Measurements from ENCODE around the gene ARHGAP1.

ARHGAP1 gene

DNA sequence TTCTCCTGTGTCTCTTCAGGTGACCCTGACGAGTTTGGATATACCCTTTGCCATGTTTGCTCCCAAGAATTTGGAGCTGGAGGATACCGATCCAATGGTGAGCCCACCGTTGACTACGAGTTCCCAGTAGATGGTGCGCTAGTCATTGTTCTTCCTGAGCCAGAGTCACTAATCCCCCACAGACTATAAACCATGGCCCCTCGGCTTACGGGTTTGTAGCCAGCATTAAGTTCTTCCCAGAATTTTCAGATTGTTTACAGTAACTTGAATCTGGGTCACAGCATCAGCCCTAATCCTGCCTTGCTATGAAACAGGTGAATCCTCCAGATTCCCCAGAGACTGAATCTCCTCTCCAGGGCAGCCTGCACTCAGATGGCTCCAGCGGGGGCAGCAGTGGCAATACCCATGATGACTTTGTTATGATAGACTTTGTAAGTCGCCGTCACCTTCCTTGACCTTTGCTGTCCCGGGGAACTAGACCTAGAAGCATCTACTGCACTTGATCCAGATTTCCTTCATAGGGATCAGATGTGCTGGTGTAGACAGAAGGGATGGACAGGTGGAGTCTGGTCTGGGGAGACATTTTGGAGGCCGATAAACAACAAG, 31.8 kb downstream of the ARHGAP1 start:
- no peak overlapping the region for H3K4me3 ChIP-seq (replicated peaks; ENCODE audit: low read depth, low read length)
- no peak for DNase-seq (ENCODE audit: extremely low read depth, low read depth)
- TF ChIP-seq, protein P1, sequence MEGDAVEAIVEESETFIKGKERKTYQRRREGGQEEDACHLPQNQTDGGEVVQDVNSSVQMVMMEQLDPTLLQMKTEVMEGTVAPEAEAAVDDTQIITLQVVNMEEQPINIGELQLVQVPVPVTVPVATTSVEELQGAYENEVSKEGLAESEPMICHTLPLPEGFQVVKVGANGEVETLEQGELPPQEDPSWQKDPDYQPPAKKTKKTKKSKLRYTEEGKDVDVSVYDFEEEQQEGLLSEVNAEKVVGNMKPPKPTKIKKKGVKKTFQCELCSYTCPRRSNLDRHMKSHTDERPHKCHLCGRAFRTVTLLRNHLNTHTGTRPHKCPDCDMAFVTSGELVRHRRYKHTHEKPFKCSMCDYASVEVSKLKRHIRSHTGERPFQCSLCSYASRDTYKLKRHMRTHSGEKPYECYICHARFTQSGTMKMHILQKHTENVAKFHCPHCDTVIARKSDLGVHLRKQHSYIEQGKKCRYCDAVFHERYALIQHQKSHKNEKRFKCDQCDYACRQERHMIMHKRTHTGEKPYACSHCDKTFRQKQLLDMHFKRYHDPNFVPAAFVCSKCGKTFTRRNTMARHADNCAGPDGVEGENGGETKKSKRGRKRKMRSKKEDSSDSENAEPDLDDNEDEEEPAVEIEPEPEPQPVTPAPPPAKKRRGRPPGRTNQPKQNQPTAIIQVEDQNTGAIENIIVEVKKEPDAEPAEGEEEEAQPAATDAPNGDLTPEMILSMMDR (IDR thresholded peaks at IDR 0.05; ENCODE audit: low read depth, low read length, missing control alignments) = no peak

DNA sequence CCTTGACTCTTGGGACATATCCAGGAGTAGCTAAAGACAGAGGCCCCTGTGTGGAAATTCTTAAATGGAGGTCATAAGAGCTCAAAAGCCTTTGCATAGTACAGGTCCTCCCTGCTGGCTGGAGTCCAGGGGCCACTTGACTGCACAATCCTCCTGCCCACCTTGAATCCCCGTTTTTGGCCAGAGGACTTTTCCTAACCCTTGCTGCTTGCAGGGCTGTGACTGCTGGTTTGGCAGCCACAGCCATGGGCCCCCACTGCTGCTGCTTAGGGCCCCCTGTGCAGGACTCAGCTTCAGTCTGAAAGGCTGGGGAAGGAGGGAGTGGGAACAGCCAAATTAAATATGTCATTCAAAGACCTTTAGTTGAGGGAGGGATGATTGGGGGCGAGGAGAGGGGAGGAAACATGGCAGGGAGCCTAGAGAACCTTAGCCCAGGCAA, 33.4 kb downstream of the ARHGAP1 start:
- H3K4me3 ChIP-seq (replicated peaks; ENCODE audit: low read depth, low read length) = no peak overlapping the region
- TF ChIP-seq, protein P1 (IDR thresholded peaks at IDR 0.05; ENCODE audit: low read depth, low read length, missing control alignments) = no peak
- DNase-seq (ENCODE audit: extremely low read depth, low read depth) = no peak

GRCh38 chr11:46666516-46666915, 33.9 kb downstream of the ARHGAP1 start:
- TF ChIP-seq, protein P1 (IDR thresholded peaks at IDR 0.05; ENCODE audit: low read depth, low read length, missing control alignments) = no peak
- no peak for DNase-seq (ENCODE audit: extremely low read depth, low read depth)
- no peak overlapping the region for H3K4me3 ChIP-seq (replicated peaks; ENCODE audit: low read depth, low read length)

GRCh38 chr11:46665356-46665755, 35.1 kb downstream of the ARHGAP1 start:
- no peak overlapping the region for H3K4me3 ChIP-seq (replicated peaks; ENCODE audit: low read depth, low read length)
- DNase-seq (ENCODE audit: extremely low read depth, low read depth) = no peak
- TF ChIP-seq, protein P1 (IDR thresholded peaks at IDR 0.05; ENCODE audit: low read depth, low read length, missing control alignments) = no peak

DNA sequence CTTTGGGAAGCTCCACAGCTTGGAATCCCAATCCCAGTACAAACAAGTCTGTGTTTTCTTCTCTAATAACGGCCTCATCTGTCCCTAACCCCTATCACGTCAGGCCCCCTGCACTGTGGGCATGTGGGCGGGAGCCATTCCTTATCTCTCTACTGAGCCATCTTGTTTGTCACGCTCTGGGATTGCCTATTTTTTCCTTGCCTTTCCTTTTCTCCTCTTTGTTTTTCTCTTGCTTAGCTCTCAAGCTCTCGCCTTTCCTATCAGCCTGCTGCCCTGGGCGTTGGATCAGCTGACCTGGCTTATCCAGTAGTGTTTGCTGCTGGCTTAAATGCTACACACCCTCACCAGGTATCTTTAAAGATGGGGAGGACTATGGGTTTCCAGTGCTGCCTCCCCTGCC, 35.8 kb downstream of the ARHGAP1 start:
- TF ChIP-seq, protein P1 (IDR thresholded peaks at IDR 0.05; ENCODE audit: low read depth, low read length, missing control alignments) = no peak
- no peak overlapping the region for H3K4me3 ChIP-seq (replicated peaks; ENCODE audit: low read depth, low read length)
- no peak for DNase-seq (ENCODE audit: extremely low read depth, low read depth)

DNA sequence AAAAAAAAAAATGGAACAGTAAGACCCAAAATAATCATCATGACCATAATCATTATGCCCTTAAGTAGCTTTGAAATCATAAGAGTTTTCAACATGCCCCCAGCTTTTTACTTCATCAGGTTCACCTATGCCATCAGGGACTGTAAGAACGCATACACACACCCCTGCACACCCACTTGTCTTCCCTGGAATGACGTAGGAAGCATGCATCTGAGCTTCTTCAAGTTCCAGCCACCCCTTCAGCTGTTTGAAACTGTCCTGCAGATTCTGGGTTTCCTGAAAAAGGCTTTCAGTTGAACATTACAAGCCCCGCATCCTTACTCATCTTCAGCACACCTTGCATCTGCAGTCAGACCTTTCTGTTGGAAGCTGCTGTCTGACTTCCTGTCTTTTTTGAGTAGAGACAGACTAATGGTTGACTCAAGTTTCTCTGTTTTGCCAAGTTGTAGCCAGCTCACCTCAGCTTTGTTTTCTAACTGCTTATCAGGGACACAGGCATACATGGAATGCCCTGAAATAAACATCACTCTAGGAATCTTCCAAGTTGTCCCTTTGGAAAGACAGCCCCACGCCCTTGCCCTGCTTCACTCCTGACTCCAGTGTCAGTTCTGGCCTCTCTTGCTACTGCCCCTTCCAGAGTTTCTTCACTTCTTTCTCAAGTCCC, 37.0 kb downstream of the ARHGAP1 start:
- H3K4me3 ChIP-seq (replicated peaks; ENCODE audit: low read depth, low read length) = no peak overlapping the region
- TF ChIP-seq, protein P1 (IDR thresholded peaks at IDR 0.05; ENCODE audit: low read depth, low read length, missing control alignments) = no peak
- DNase-seq (ENCODE audit: extremely low read depth, low read depth) = no peak

Measured in HFF-Myc (cell line).